ENCODE results near the gene JAK1. TPM values are rescaled to one million over a fixed set of nuclear protein-coding genes. Genes with fewer than 3 reads are reported as not detected.
"Not testable (repeated sequence)": the region's sequence is repeated elsewhere in the genome, so short reads cannot be mapped to it uniquely, and the experiment has no call there.

JAK1 gene
- total RNA-seq = 100 to 1,000 TPM; 204 to 205 TPM

GRCh38 chr1:64966158-64966971 lies at the start of gene JAK1:
TSS of gene JAK1 (minus strand) at chr1:64966549. CDS start at chr1:64886264, 80,285 bp downstream.
- Mint-ChIP-seq H3K36me3 (ENCODE audit: low read depth) (peaks cover 19% of the 10 kb centered on the region), H3K27ac (peak within 1 kb of the TSS; percentile 88), H3K4me1 (peaks cover 50% of the 10 kb centered on the region), H3K27me3 (peaks cover 3% of the 10 kb centered on the region), H3K9me3 (no peaks in the 10 kb centered on the region), H3K4me3 (peak within 1 kb of the TSS; percentile 81)
- DNase-seq = peak; percentile 90
- ChIA-PET CTCF (interaction anchor here (0.7 to 1.8 kb wide), 4 partner anchors 12 to 102 kb away, joined by 3 to 5 read pairs (median 3); no protein-coding TSS in a partner anchor), POLR2A (interaction anchor here (0.5 to 3.4 kb wide), 31 partner anchors 10 to 427 kb away, joined by 3 to 37 read pairs (median 4); no protein-coding TSS in a partner anchor)

GRCh38 chr1:65014321-65014720 lies 48.0 kb upstream of the JAK1 start:
- ChIA-PET POLR2A (no interaction called here), CTCF (no interaction called here)
- DNase-seq = no peak
- Mint-ChIP-seq H3K36me3 (ENCODE audit: low read depth) (peaks cover 15% of the 10 kb centered on the region), H3K4me1 (peaks cover 25% of the 10 kb centered on the region), H3K27ac (no peak overlapping the region), H3K9me3 (peaks cover 11% of the 10 kb centered on the region), H3K4me3 (no peak overlapping the region), H3K27me3 (no peaks in the 10 kb centered on the region)

GRCh38 chr1:65011983-65012382 lies 45.6 kb upstream of the JAK1 start:
- CTCF ChIA-PET = interaction anchor here (0.8 to 1.6 kb wide), 3 partner anchors 10 to 63 kb away, joined by 3 to 6 read pairs (median 3); no protein-coding TSS in a partner anchor
- DNase-seq = peak; percentile 22
- POLR2A ChIA-PET = interaction anchor here (4.5 kb wide), 1 partner anchor 46 kb away, joined by 26 read pairs; the partner anchor contains the start of gene JAK1
- peak overlapping the region; percentile 56 for H3K27ac Mint-ChIP-seq
- H3K4me3 Mint-ChIP-seq = no peak overlapping the region
- H3K9me3 Mint-ChIP-seq = peaks cover 11% of the 10 kb centered on the region
- H3K4me1 Mint-ChIP-seq = peaks cover 38% of the 10 kb centered on the region
- no peaks in the 10 kb centered on the region for H3K27me3 Mint-ChIP-seq
- peaks cover 15% of the 10 kb centered on the region for H3K36me3 Mint-ChIP-seq (ENCODE audit: low read depth)

- Mint-ChIP-seq H3K9me3 (peaks cover 11% of the 10 kb centered on the region), H3K4me1 (peaks cover 38% of the 10 kb centered on the region), H3K36me3 (ENCODE audit: low read depth) (peaks cover 15% of the 10 kb centered on the region), H3K27me3 (peaks cover 4% of the 10 kb centered on the region), H3K27ac (peak overlapping the region; percentile 76), H3K4me3 (no peak overlapping the region)
- peak; percentile 20 for DNase-seq
- CTCF ChIA-PET = no interaction called here
- POLR2A ChIA-PET = interaction anchor here (1.3 to 4.5 kb wide), 2 partner anchors 35 to 44 kb away, joined by 3 to 26 read pairs; partner anchors contain the start of gene JAK1
Measured at GRCh38 chr1:65009724-65010420, 43.5 kb upstream of the JAK1 start.

DNA sequence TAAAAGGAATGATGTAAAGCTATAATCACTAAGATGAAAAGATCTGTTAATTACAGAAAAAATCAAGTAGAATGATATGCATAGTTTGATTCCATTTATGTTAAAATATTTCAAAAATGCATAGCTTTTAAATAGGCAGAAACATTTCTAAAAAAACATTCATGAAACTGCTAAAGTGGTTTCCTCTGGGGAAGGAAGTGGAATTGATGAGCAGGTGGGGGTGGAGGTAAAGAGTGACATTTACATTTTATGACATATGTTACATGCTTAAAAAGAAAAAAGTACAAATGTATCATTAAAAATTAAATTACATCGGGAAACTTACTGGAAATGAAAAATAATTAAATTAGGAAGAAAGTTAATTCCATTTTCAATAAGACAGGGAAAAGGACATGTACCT lies 42.8 kb upstream of the JAK1 start:
- Mint-ChIP-seq H3K4me3 (no peak overlapping the region), H3K27me3 (peaks cover 11% of the 10 kb centered on the region), H3K27ac (peak overlapping the region; percentile 76), H3K36me3 (ENCODE audit: low read depth) (peaks cover 15% of the 10 kb centered on the region), H3K4me1 (peaks cover 38% of the 10 kb centered on the region), H3K9me3 (peaks cover 11% of the 10 kb centered on the region)
- DNase-seq = no peak
- ChIA-PET CTCF (no interaction called here), POLR2A (interaction anchor here (0.9 to 4.5 kb wide), 4 partner anchors 34 to 181 kb away, joined by 3 to 26 read pairs (median 3); partner anchors contain the start of gene JAK1)

GRCh38 chr1:65006806-65007205 lies 40.5 kb upstream of the JAK1 start:
- Mint-ChIP-seq H3K27me3 (peaks cover 24% of the 10 kb centered on the region), H3K4me1 (peaks cover 49% of the 10 kb centered on the region), H3K4me3 (no peak overlapping the region), H3K9me3 (peaks cover 8% of the 10 kb centered on the region), H3K27ac (no peak overlapping the region), H3K36me3 (ENCODE audit: low read depth) (peaks cover 11% of the 10 kb centered on the region)
- ChIA-PET POLR2A (interaction anchor here (1.6 kb wide), 1 partner anchor 44 kb away, joined by 4 read pairs; no protein-coding TSS in a partner anchor), CTCF (interaction anchor here (0.8 kb wide), 1 partner anchor 14 kb away, joined by 3 read pairs; no protein-coding TSS in a partner anchor)
- no peak for DNase-seq

DNA sequence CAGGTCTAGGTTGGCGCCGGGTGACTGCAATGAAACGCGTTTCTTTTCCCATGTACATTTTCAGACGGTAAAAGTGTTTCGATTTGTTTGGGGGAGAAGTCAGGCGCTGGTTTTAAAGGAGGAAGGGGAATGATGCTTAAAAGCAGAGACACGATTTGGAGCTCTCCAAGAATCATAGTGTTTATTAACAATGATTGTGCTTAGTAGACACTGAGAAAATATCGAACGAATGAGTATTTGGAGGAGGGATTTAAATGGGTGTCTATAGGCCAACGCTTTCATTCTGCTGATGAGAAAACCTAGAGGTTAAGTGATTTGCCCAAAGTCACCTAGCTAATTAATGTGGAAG lies 36.9 kb upstream of the JAK1 start:
- peaks cover 5% of the 10 kb centered on the region for H3K36me3 Mint-ChIP-seq (ENCODE audit: low read depth)
- POLR2A ChIA-PET = interaction anchor here (1.3 to 5.2 kb wide), 3 partner anchors 37 to 80 kb away, joined by 3 to 37 read pairs (median 14); partner anchors contain the start of gene JAK1
- H3K9me3 Mint-ChIP-seq = peaks cover 3% of the 10 kb centered on the region
- DNase-seq = no peak
- CTCF ChIA-PET = interaction anchor here (0.7 to 1.2 kb wide), 5 partner anchors 10 to 40 kb away, joined by 3 to 5 read pairs (median 3); no protein-coding TSS in a partner anchor
- H3K27ac Mint-ChIP-seq = no peak overlapping the region
- peaks cover 24% of the 10 kb centered on the region for H3K27me3 Mint-ChIP-seq
- peaks cover 30% of the 10 kb centered on the region for H3K4me1 Mint-ChIP-seq
- peak overlapping the region; percentile 79 for H3K4me3 Mint-ChIP-seq

DNA sequence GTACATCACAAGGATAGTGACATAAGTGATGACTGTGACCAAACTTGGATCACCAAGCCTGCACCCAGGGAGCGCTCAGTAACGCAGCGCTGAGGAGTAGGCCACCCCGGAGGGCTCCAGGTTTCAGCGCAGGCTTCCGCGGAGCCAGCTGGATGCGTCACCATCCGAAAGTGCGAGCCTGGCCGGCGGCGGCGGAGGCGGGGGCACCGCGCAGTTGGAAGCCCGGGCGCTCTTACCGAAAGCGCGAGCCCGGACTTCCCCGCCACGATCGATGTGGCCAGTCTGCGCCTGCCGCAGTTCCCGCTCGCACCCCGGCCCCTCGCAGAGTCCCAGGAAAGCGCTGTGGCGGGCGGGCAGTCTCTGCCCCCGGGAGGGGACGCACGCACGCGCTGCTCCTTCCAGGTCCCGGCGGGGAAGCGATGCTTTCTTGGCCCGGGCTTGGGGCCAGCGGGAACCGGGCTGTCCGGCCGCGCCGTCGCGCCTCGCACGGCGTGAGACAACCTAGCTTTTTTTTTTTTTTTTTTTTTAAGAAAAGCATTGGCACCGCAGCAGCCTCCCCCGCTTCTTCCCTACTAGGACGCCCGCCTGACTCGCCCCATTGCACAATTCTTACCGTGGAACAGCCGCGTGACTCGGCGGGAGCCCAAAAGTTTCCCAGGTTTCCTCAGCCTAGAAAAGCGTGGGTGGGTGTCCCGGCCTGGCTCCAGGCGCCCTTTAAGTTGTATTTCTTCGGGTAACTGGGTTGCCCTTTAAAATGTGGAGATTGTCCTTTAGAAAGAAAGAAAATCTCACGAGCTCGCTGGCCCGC lies 36.4 kb upstream of the JAK1 start:
- peak; percentile 73 for DNase-seq
- Mint-ChIP-seq H3K27me3 (peaks cover 24% of the 10 kb centered on the region), H3K9me3 (peaks cover 3% of the 10 kb centered on the region), H3K27ac (no peak overlapping the region), H3K4me3 (peak overlapping the region; percentile 79), H3K4me1 (peaks cover 26% of the 10 kb centered on the region), H3K36me3 (ENCODE audit: low read depth) (peaks cover 5% of the 10 kb centered on the region)
- POLR2A ChIA-PET = interaction anchor here (0.9 to 5.2 kb wide), 5 partner anchors 37 to 175 kb away, joined by 3 to 37 read pairs (median 7); partner anchors contain the start of gene JAK1
- CTCF ChIA-PET = interaction anchor here (0.7 to 2.1 kb wide), 6 partner anchors 9 to 39 kb away, joined by 3 to 6 read pairs (median 4); no protein-coding TSS in a partner anchor

DNA sequence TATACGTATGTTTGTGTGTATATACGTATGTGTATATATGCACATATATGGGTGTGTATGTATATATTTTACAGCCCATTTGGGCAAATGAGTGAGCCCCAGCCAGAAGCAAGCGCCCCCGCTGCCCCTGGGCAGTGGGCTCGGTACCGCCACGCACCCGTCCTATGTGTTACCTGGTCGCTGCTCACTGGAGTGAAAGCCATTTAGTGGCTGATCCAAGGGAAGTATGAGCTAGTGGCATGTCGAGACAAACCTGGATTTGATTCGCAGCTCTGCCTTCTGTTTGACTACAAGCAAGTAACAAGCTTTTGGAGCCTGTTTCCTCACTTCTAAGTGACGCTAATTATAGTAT lies 35.8 kb upstream of the JAK1 start:
- POLR2A ChIA-PET = interaction anchor here (0.9 to 5.2 kb wide), 5 partner anchors 34 to 174 kb away, joined by 3 to 37 read pairs (median 7); partner anchors contain the start of gene JAK1
- Mint-ChIP-seq H3K4me1 (peaks cover 26% of the 10 kb centered on the region), H3K4me3 (peak overlapping the region; percentile 79), H3K27me3 (peaks cover 24% of the 10 kb centered on the region), H3K27ac (no peak overlapping the region), H3K9me3 (peaks cover 3% of the 10 kb centered on the region), H3K36me3 (ENCODE audit: low read depth) (peaks cover 5% of the 10 kb centered on the region)
- no peak for DNase-seq
- CTCF ChIA-PET = interaction anchor here (1.2 to 2.1 kb wide), 2 partner anchors 9 to 39 kb away, joined by 3 to 6 read pairs; no protein-coding TSS in a partner anchor

GRCh38 chr1:65001231-65001792 lies 35.0 kb upstream of the JAK1 start:
- ChIA-PET POLR2A (interaction anchor here (0.9 to 5.2 kb wide), 5 partner anchors 33 to 174 kb away, joined by 3 to 37 read pairs (median 7); partner anchors contain the start of gene JAK1), CTCF (interaction anchor here (0.6 to 2.1 kb wide), 2 partner anchors 10 to 55 kb away, joined by 4 to 6 read pairs; no protein-coding TSS in a partner anchor)
- Mint-ChIP-seq H3K27ac (peak overlapping the region; percentile 70), H3K9me3 (peaks cover 3% of the 10 kb centered on the region), H3K27me3 (peaks cover 24% of the 10 kb centered on the region), H3K36me3 (ENCODE audit: low read depth) (peaks cover 5% of the 10 kb centered on the region), H3K4me1 (peaks cover 26% of the 10 kb centered on the region), H3K4me3 (peak overlapping the region; percentile 79)
- peak; percentile 67 for DNase-seq

- H3K36me3 Mint-ChIP-seq (ENCODE audit: low read depth); H3K27me3 Mint-ChIP-seq; H3K4me3 Mint-ChIP-seq; H3K9me3 Mint-ChIP-seq; DNase-seq; H3K27ac Mint-ChIP-seq; CTCF ChIA-PET: not testable (repeated sequence)
- POLR2A ChIA-PET = interaction anchor here (1.3 kb wide), 1 partner anchor 36 kb away, joined by 3 read pairs; no protein-coding TSS in a partner anchor
- peaks cover 23% of the 10 kb centered on the region for H3K4me1 Mint-ChIP-seq
Measured at GRCh38 chr1:64998425-64998948, 32.1 kb upstream of the JAK1 start.
